HG02870 (cell line): ENCODE measurements around the gene SESN2.

ENCODE experiments used
- ATAC-seq: cut with Tn5 transposase; IDR thresholded peaks from one replicate; pipeline ENCODE4 v1.9.1; 2021; ENCODE audit warnings: mild to moderate bottlenecking, moderate library complexity; ENCODE audit not compliant: unreplicated experiment

The SESN2 gene

GRCh38 chr1:28282426-28283407 is 23.4 kb downstream of the SESN2 start:
- ATAC-seq, result no peak

GRCh38 chr1:28286111-28286510 is 26.8 kb downstream of the SESN2 start:
- no peak for ATAC-seq

- ATAC-seq, result no peak
These were observed 29.2 kb downstream of the SESN2 start for GRCh38 chr1:28288487-28288886.

GRCh38 chr1:28290851-28291250 is 31.5 kb downstream of the SESN2 start:
- no peak for ATAC-seq

GRCh38 chr1:28291711-28292110 is 32.4 kb downstream of the SESN2 start:
- no peak for ATAC-seq

- ATAC-seq, result no peak
These were observed 36.6 kb downstream of the SESN2 start for GRCh38 chr1:28295936-28296335.

- no peak for ATAC-seq
These were observed 37.3 kb downstream of the SESN2 start for GRCh38 chr1:28296401-28297261.

GRCh38 chr1:28297826-28298225 is 38.5 kb downstream of the SESN2 start:
- ATAC-seq, result no peak

- no peak for ATAC-seq
These were observed 39.1 kb downstream of the SESN2 start for GRCh38 chr1:28298438-28298837.

GRCh38 chr1:28301368-28302174 is 42.3 kb downstream of the SESN2 start:
- no peak for ATAC-seq

GRCh38 chr1:28302247-28302646 is 42.9 kb downstream of the SESN2 start:
- no peak for ATAC-seq

GRCh38 chr1:28306301-28306949 is 47.1 kb downstream of the SESN2 start:
- no peak for ATAC-seq

GRCh38 chr1:28308750-28309149 is 49.4 kb downstream of the SESN2 start:
- no peak for ATAC-seq

- ATAC-seq, result no peak
These were observed 50.4 kb downstream of the SESN2 start for GRCh38 chr1:28309702-28310101.

- ATAC-seq, result no peak
These were observed 54.6 kb downstream of the SESN2 start for GRCh38 chr1:28313702-28314546.

- no peak for ATAC-seq
These were observed 55.2 kb downstream of the SESN2 start for GRCh38 chr1:28314547-28314941.

GRCh38 chr1:28317014-28317413 is 57.7 kb downstream of the SESN2 start:
- no peak for ATAC-seq

GRCh38 chr1:28322194-28322593 is 62.9 kb downstream of the SESN2 start:
- no peak for ATAC-seq

GRCh38 chr1:28323720-28324119 is 64.4 kb downstream of the SESN2 start:
- ATAC-seq, result no peak
